GM12878 (cell line): ENCODE measurements around the gene POLR3E. TPM values are rescaled to one million over a fixed set of nuclear protein-coding genes. Genes with fewer than 3 reads are reported as not detected.

ENCODE experiments used
- ATAC-seq: fragments of 200-7000 bp; cut with Tn5 transposase; 3 replicates; pipeline ENCODE4 v1.9.1; 2020; ENCODE audit warnings: mild to moderate bottlenecking, moderate library complexity
- BruUV-seq: library from RNA; stranded (reverse); fragments of 400-500 nt; replicated peaks from 2 replicates; lab custom pipeline; 2021; lab: Mats Ljungman, UMichigan
- CTCF ChIA-PET: fragments of 300-600 bp; sonication (Branson Sonifier 250); formaldehyde crosslinking; extraction: SDS; loops from one replicate; lab custom pipeline; 2021; ENCODE audit warnings: inconsistent platforms; lab: Yijun Ruan, JAX
- POLR2A ChIA-PET: fragments of 350-600 bp; formaldehyde crosslinking; extraction: SDS; loops from one replicate; lab custom pipeline; 2021; ENCODE audit warnings: inconsistent platforms; lab: Charles Lee
- RAD21 ChIA-PET: fragments of 300-600 bp; sonication (Branson Sonifier 250); formaldehyde crosslinking; loops from one replicate; lab custom pipeline; 2023; ENCODE audit warnings: antibody characterized with exemption; ENCODE audit not compliant: unreplicated experiment; lab: Charles Lee
- SMC1A ChIA-PET: fragments of 300-600 bp; sonication (Branson Sonifier 250); formaldehyde crosslinking; loops from one replicate; lab custom pipeline; 2023; ENCODE audit not compliant: unreplicated experiment, uncharacterized antibody; lab: Charles Lee
- DNase-seq: peaks from one replicate; pipeline ENCODE4 v3.0.0-alpha.2; 2011; ENCODE audit warnings: low read depth, low spot score
- FAIRE-seq: peaks from 3 replicates; lab custom pipeline; 2011; peaks lifted over from hg19 to GRCh38; lab: Jason Lieb, UNC
- H2AFZ ChIP-seq: 2 replicates; pipeline ENCODE4 v1.6.0; 2011; ENCODE audit warnings: low read depth, low read length, control low read depth; ENCODE audit not compliant: control insufficient read depth
- H3K27ac ChIP-seq: 2 replicates; pipeline ENCODE4 v1.5.1; 2011; ENCODE audit warnings: control low read depth; ENCODE audit not compliant: control insufficient read depth, insufficient read depth
- H3K27me3 ChIP-seq, 2 experiments: replicated peaks in 1 of 2; 2 replicates each; pipeline versions ENCODE4 v1.6.0 to v1.6.1; 2011; ENCODE audit warnings: low read length in 1 of 2; ENCODE audit not compliant: control insufficient read depth in 2 of 2, insufficient read depth in 2 of 2
- H3K36me3 ChIP-seq, 2 experiments: 2 replicates each; pipeline ENCODE4 v1.5.1; 2011; ENCODE audit warnings: low read length in 1 of 2; ENCODE audit not compliant: control insufficient read depth in 2 of 2, insufficient read depth in 2 of 2
- H3K4me1 ChIP-seq: 2 replicates; pipeline ENCODE4 v1.6.1; 2011; ENCODE audit warnings: mild to moderate bottlenecking, low read length, moderate library complexity, mixed read lengths; ENCODE audit not compliant: control insufficient read depth, insufficient read depth
- H3K4me2 ChIP-seq: 2 replicates; pipeline ENCODE4 v1.6.0; 2011; ENCODE audit warnings: control low read depth; ENCODE audit not compliant: control insufficient read depth, insufficient read depth
- H3K4me3 ChIP-seq: fragments of 200-600 bp; sonication (generic); 2 replicates; pipeline ENCODE4 v1.5.1; 2016
- H3K79me2 ChIP-seq: 2 replicates; pipeline ENCODE4 v1.6.0; 2011; ENCODE audit warnings: low read length; ENCODE audit not compliant: control insufficient read depth, insufficient read depth
- H3K9ac ChIP-seq: 2 replicates; pipeline ENCODE4 v1.8.0; 2011; ENCODE audit warnings: low read length, control low read depth, mixed read lengths; ENCODE audit not compliant: control insufficient read depth, insufficient read depth
- H3K9me3 ChIP-seq: replicated peaks from 3 replicates; pipeline ENCODE4 v1.5.1; 2011; ENCODE audit warnings: mild to moderate bottlenecking, low read length; ENCODE audit not compliant: control insufficient read depth, insufficient read depth
- H4K20me1 ChIP-seq: 2 replicates; pipeline ENCODE4 v1.6.0; 2011; ENCODE audit not compliant: control insufficient read depth, insufficient read depth
- CUX1 ChIP-seq: IDR thresholded peaks from 2 replicates; pipeline ENCODE4 v1.6.1; 2012; ENCODE audit warnings: improper control_type of control experiment, low read depth, low read length; ENCODE audit not compliant: insufficient replicate concordance
- DPF2 ChIP-seq: fragments of 450-650 bp; IDR thresholded peaks from 2 replicates; pipeline ENCODE4 v1.6.1; 2017; ENCODE audit warnings: mild to moderate bottlenecking
- FOXM1 ChIP-seq: IDR thresholded peaks from 2 replicates; pipeline ENCODE4 v1.6.1; 2012; ENCODE audit warnings: low read depth, mild to moderate bottlenecking, inconsistent platforms, low read length, moderate library complexity
- HDAC6 ChIP-seq: fragments of 200-600 bp; sonication (generic); IDR thresholded peaks from one replicate; pipeline ENCODE4 v1.8.0; 2017; ENCODE audit warnings: antibody characterized with exemption; ENCODE audit not compliant: unreplicated experiment
- IRF5 ChIP-seq: fragments of 450-650 bp; IDR thresholded peaks from 2 replicates; pipeline ENCODE4 v1.6.1; 2017; ENCODE audit warnings: borderline replicate concordance
- JUND ChIP-seq: IDR thresholded peaks from 2 replicates; pipeline ENCODE4 v1.6.1; 2012; ENCODE audit warnings: low read depth, mild to moderate bottlenecking, low read length, improper control_type of control experiment, moderate library complexity
- MYC ChIP-seq: IDR thresholded peaks from 2 replicates; pipeline ENCODE4 v1.6.1; 2011; ENCODE audit warnings: mild to moderate bottlenecking, low read length, moderate library complexity, inconsistent platforms; ENCODE audit not compliant: insufficient read depth, insufficient replicate concordance, insufficient read length, severe bottlenecking
- NFYB ChIP-seq: IDR thresholded peaks from 2 replicates; pipeline ENCODE4 v1.6.1; 2011; ENCODE audit warnings: low read depth, mild to moderate bottlenecking, low read length, improper control_type of control experiment, moderate library complexity; ENCODE audit not compliant: insufficient read depth
- NR2C2 ChIP-seq: IDR thresholded peaks from 2 replicates; pipeline ENCODE4 v1.6.1; 2011; ENCODE audit warnings: borderline replicate concordance, low read depth; ENCODE audit not compliant: control insufficient read depth, insufficient read length
- RB1 ChIP-seq: fragments of 450-650 bp; formaldehyde crosslinking; IDR thresholded peaks from 2 replicates; pipeline ENCODE4 v1.6.1; 2017; ENCODE audit warnings: mild to moderate bottlenecking, borderline replicate concordance
- SIX5 ChIP-seq: IDR thresholded peaks from 2 replicates; pipeline ENCODE4 v1.6.1; 2011; ENCODE audit warnings: mild to moderate bottlenecking, low read depth, low read length, moderate library complexity; ENCODE audit not compliant: severe bottlenecking
- SREBF1 ChIP-seq: IDR thresholded peaks from 2 replicates; pipeline ENCODE4 v1.6.1; 2012; ENCODE audit warnings: mild to moderate bottlenecking, low read length
- STAT1 ChIP-seq: fragments of 450-650 bp; conservative IDR thresholded peaks from 2 replicates; pipeline ENCODE4 v1.6.1; 2014; ENCODE audit warnings: antibody characterized with exemption, mild to moderate bottlenecking
- WGBS: methylation state at CpG from one replicate; pipeline ENCODE4 v1.1.6; 2016; ENCODE audit warnings: low lambda C conversion rate; ENCODE audit not compliant: insufficient replicate concordance, insufficient coverage; ENCODE audit errors: missing lambda C conversion rate; 5-methylcytosine and 5-hydroxymethylcytosine counted together
- in situ Hi-C: fragments of 300-500 bp; cut with MboI; formaldehyde crosslinking; loops from 9 replicates; pipeline ENCODE4 v1.14.3; 2018; ENCODE audit warnings: mixed read lengths
- intact Hi-C: fragments of 100-400 bp; cut with micrococcal nuclease; formaldehyde crosslinking; loops from one replicate; pipeline ENCODE4 v1.14.2; 2022; ENCODE audit not compliant: unreplicated experiment
- polyA plus RNA-seq, 11 experiments: library from polyadenylated mRNA; depleted of rRNA in 4 of 11; unstranded in 6 of 11; stranded (reverse) in 5 of 11; fragments of >200 nt; fragmentation: Nextera tagmentation in 4 of 11; fragmentation: Illumina TruSeq in 1 of 11; extraction: Ambion mirVana in 4 of 11; extraction: Trizol in 1 of 11; gene quantifications; 1 replicate in 1 of 11; 2 replicates in 10 of 11; pipeline versions ENCODE4 v1.2.1 to v1.2.3, GENCODE V29; 2011 to 2016; ENCODE audit warnings: inconsistent platforms in 2 of 11, missing spikeins in 2 of 11, low read depth in 1 of 11
- total RNA-seq, 4 experiments: library from RNA; depleted of rRNA in 3 of 4; stranded (reverse); fragments of >200 nt in 3 of 4; fragmentation: Illumina TruSeq in 1 of 4; extraction: Trizol in 1 of 4; gene quantifications; 2 replicates each; pipeline versions ENCODE4 v1.2.1 to v1.2.3, GENCODE V29; 2013 to 2021

The POLR3E gene
- total and polyA plus RNA-seq, 10 of the 15 experiments (the other 5 are each of a cell fraction or from before 2014, with no cell fraction given), result 11.1 to 79.5 (median 39.7) TPM

GRCh38 chr16:22348291-22348690, 51.1 kb downstream of the POLR3E start:
- RAD21 ChIA-PET, result no interaction called here
- Histone ChIP-seq H3K4me1 (peaks cover 2% of the 10 kb centered on the region; the same call in 1 of the 2 replicates), H3K9ac (no peak overlapping the region), H3K4me2 (no peak overlapping the region), H3K9me3 (no peaks in the 10 kb centered on the region; the same call in 2 of the 3 replicates), H4K20me1 (no peaks in the 10 kb centered on the region), H3K79me2 (peaks cover 6% of the 10 kb centered on the region), H3K27ac (no peak overlapping the region), H3K36me3 (peaks cover 16 to 30% of the 10 kb centered on the region in 2 experiments), H3K27me3 (no peaks in the 10 kb centered on the region), H3K4me3 (no peak overlapping the region), H2AFZ (no peak overlapping the region)
- SMC1A ChIA-PET, result no interaction called here
- BruUV-seq, result no TSS peak
- ATAC-seq (no peak), DNase-seq (no peak), FAIRE-seq (no peak)
- 69% methylated on average over 2 of the region's 2 CpGs for WGBS
- intact Hi-C loops (no loop called here), in situ Hi-C loops (loop anchor here (5.0 kb wide), 1 partner anchor 49 kb away; no protein-coding TSS in a partner anchor)
- POLR2A ChIA-PET, result no interaction called here
- no peak for TF ChIP-seq SREBF1
- TF ChIP-seq DPF2, result no peak
- TF ChIP-seq HDAC6, result no peak
- no peak for TF ChIP-seq JUND
- no peak for TF ChIP-seq NR2C2
- no peak for TF ChIP-seq STAT1
- no peak for TF ChIP-seq MYC
- no peak for TF ChIP-seq SIX5
- no peak for TF ChIP-seq FOXM1
- no peak for TF ChIP-seq RB1
- no peak for TF ChIP-seq NFYB
- TF ChIP-seq CUX1, result no peak
- no peak for TF ChIP-seq IRF5
- CTCF ChIA-PET, result no interaction called here
